NCI-H1417 treated with DMSO at 0.1 percent for 48 hours (cell line): ENCODE measurements around the gene ANK2.

ENCODE experiments used
- DNase-seq: peaks from one replicate; lab custom pipeline; 2025; lab: John Stamatoyannopoulos, UW

The ANK2 gene

GRCh38 chr4:113049421-113050370 lies at the start of gene ANK2:
Gene ANK2, plus strand, starts transcription at chr4:113049653. Its CDS starts 76 bp downstream, at chr4:113049729.
- no peak for DNase-seq

GRCh38 chr4:113003841-113004240 lies 45.6 kb upstream of the ANK2 start:
- no peak for DNase-seq

GRCh38 chr4:113004655-113005054 lies 44.8 kb upstream of the ANK2 start:
- DNase-seq, result no peak

GRCh38 chr4:113006632-113007031 lies 42.8 kb upstream of the ANK2 start:
- no peak for DNase-seq

GRCh38 chr4:113007151-113007550 lies 42.3 kb upstream of the ANK2 start:
- no peak for DNase-seq

- no peak for DNase-seq
These were observed 41.3 kb upstream of the ANK2 start for GRCh38 chr4:113008135-113008534.

- DNase-seq, result no peak
These were observed 40.7 kb upstream of the ANK2 start for GRCh38 chr4:113008716-113009115.

- DNase-seq, result no peak
These were observed 40.0 kb upstream of the ANK2 start for GRCh38 chr4:113009461-113009860.

- no peak for DNase-seq
These were observed 37.2 kb upstream of the ANK2 start for GRCh38 chr4:113012122-113012725.

- no peak for DNase-seq
These were observed 36.7 kb upstream of the ANK2 start for GRCh38 chr4:113012786-113013185.

GRCh38 chr4:113013751-113014150 lies 35.7 kb upstream of the ANK2 start:
- DNase-seq, result no peak

GRCh38 chr4:113016377-113016776 lies 33.1 kb upstream of the ANK2 start:
- DNase-seq, result no peak

- DNase-seq, result no peak
These were observed 28.5 kb upstream of the ANK2 start for GRCh38 chr4:113020966-113021365.

- DNase-seq, result no peak
These were observed 25.1 kb upstream of the ANK2 start for GRCh38 chr4:113024388-113024787.

GRCh38 chr4:113025416-113025815 lies 24.0 kb upstream of the ANK2 start:
- no peak for DNase-seq

GRCh38 chr4:113026556-113026955 lies 22.9 kb upstream of the ANK2 start:
- DNase-seq, result no peak

- DNase-seq, result no peak
These were observed 21.4 kb upstream of the ANK2 start for GRCh38 chr4:113028074-113028473.

- no peak for DNase-seq
These were observed 18.2 kb upstream of the ANK2 start for GRCh38 chr4:113031212-113031611.

- no peak for DNase-seq
These were observed 8.7 kb upstream of the ANK2 start for GRCh38 chr4:113040793-113041192.

- DNase-seq, result no peak
These were observed 7.0 kb upstream of the ANK2 start for GRCh38 chr4:113042502-113042901.

GRCh38 chr4:113043591-113043990 lies 5.9 kb upstream of the ANK2 start:
- no peak for DNase-seq

GRCh38 chr4:113050371-113050755 lies 910 bp downstream of the ANK2 start:
- no peak for DNase-seq

GRCh38 chr4:113050837-113051236 lies 1.4 kb downstream of the ANK2 start:
- DNase-seq, result no peak
